Stimulated activated CD4-positive, alpha-beta T cell treated with anti-CD3 and anti-CD28 coated beads, Interleukin-15, amount 100 ng/mL, for 1 hour (primary cell): ENCODE data around the gene CYP2A7.
"Not testable (repeated sequence)": the region's sequence is repeated elsewhere in the genome, so short reads cannot be mapped to it uniquely, and the experiment has no call there.

Experiments used
- DNase-seq, 2 donors: peaks; one replicate each; pipeline ENCODE4 v3.0.0-alpha.2; 2020; ENCODE audit warnings: low read depth in 1 of 2, low spot score in 1 of 2

CYP2A7 gene

DNA sequence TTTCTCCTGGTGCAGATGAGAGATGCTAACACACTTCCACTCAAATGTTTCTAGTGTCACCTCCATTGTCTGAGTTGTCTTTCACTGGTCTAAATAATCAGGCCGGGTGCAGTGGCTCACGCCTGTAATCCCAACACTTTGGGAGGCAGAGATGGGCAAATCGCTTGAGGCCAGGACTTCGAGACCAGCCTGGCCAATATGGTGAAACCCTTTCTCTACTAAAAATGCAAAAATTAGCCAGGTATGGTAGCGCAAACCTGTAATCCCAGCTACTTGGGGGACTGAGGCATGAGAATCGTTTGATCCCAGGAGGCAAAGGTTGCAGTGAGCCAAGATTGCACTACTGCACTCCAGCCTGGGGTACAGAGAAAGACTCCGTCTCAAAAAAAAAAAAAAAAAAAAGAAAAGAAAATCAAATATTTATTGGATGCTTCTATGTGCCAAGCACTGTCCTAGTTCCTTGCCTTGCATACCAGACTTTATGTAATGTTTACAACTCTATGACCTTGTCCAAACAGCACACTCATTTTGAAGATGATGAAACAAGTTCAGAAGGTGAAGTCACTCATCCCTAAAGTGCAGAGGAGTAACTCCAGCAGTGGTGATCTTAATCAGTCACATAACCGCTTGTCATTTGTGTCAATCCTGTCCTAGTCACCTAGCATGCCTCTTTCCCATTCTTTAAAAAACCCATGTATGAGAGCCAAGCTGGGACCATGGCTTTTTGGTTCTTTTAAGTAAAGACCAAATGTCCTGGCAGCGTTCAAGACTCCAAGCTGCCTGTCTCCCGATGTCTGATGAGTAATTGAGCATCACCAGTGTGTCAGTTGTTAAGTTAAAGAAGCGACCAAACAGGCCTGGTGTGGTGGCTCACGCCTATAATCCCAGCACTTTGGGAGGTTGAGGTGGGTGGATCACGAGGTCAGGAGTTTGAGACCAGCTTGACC lies 15.1 kb upstream of the CYP2A7 start:
- DNase-seq = not testable (repeated sequence)

DNA sequence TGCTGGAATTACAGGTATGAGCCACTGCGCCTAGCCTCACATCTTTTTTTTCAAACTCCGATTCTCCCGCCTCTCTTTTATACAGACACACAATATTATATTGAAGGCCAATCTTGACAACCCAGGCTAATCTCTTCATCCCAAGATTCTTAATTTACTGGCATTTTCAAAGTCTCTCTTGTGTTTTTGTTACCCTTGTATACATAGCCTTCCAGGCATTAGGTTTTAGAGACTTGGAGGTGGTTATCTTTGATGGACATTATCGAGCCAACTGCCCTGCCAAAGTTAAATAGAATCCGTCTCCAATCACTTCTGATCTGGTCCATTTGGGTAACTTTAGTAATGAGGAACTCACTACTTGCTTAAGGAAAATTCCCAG lies 14.4 kb upstream of the CYP2A7 start:
- DNase-seq = no peak

DNA sequence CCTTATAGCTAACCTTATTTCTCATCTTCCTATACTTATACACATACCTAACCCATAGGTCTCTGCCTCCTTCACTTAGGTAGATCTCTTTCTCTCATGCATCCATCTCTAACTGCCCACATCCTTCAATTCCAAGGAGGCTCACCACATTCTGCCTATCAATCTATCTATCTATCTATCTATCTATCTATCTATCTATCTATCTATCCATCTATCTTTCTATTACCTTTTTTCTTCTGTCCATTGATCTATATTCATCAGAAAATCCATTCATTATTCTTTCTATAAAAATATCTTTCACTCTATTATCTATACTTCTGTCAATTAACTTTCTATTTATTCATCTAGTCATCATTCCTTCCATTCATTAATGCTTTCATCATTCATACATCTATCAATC lies 11.1 kb upstream of the CYP2A7 start:
- DNase-seq = no peak

DNA sequence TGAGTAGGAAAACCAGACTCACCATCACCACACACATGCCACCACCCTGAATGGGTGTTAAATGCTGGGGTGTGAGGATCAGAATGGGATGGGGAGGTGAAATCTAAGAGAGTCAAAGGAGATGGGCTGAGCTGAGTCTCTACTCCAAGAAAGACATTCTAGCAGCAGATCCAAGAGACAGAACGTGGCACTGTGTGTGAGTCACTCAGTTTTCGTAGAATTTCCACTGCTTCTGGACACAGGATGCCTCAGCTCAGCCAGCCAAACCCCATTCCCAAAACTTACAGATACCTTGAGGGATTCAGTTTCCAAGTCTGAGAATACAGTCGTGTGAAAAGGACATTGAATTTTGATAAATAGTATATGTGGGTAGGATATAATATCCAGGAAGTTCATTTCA lies 7.3 kb upstream of the CYP2A7 start:
- DNase-seq = no peak

DNA sequence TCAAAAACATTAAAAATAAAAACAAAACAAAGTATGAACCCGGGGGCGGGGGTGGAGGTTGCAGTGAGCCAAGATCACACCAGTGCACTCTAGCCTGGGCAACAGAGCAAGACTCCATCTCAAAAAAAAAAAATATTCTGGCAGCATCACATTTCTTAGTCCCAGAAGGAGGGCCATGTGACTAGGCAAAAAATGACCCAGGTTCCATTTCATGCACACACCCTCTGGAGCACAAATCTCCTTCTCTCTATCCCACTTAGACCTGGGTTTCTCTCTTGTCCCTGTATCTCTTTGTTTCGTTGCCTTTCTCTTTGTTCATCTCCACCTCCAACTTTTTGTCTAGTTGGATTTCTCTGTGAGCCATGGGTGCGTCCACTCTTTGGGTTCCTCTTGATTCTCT lies 6.2 kb upstream of the CYP2A7 start:
- DNase-seq = no peak

DNA sequence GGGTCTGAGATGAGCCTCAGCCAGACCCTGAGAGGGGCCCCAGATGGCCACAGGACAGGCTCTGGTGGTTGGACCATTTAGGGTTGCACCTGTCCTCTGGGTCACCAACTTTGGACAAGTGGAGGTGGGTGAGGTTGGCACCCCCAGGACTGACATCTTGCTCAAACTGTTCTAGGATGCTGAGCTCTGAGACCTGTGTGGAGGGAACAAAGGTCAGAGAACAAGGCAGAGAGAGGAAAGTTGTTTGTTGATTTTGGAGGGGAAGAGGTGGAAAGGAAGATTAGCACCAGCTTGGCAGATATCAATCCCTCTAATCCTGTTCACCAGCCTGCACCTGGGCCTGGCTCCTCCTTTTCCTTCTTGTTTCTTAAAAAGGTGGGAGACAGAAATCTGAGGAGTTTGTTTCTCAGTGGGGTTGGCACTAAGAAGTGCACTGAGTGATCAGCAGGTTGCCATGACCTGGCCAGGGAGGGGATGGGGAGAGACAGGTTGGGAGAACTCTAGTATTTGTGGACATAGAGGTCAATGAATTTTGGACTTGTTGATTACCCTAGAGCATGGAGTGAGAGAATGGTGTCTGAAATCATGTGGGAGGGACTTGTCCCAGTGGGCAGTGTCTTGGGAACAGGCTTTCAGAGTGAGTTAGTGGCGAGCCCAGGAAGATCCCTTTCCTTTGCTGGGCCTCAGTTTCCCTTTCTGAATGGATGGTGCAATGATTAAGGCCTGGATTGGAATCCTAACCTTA lies 2.3 kb upstream of the CYP2A7 start:
- DNase-seq = not testable (repeated sequence)

DNA sequence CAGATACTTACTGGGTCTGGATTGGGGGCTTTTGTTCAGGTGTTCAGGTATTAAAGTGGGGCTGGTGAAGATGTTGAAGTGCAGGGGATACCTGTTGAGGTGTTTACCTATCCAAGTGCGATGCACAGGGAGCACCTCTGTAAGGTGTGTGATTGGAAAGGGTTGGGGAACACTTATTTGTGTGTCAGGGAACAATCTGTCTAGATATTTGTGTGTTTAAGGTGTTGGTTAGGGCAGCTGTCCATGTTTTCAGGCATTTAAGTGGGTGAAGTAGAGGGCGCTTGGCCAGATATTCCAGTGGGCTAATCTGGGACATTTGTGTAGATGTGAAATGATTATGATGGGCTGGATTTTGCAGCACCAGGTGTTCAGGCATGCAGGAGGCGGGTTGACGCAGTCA lies 2.7 kb downstream of the CYP2A7 start:
- not testable (repeated sequence) for DNase-seq

DNA sequence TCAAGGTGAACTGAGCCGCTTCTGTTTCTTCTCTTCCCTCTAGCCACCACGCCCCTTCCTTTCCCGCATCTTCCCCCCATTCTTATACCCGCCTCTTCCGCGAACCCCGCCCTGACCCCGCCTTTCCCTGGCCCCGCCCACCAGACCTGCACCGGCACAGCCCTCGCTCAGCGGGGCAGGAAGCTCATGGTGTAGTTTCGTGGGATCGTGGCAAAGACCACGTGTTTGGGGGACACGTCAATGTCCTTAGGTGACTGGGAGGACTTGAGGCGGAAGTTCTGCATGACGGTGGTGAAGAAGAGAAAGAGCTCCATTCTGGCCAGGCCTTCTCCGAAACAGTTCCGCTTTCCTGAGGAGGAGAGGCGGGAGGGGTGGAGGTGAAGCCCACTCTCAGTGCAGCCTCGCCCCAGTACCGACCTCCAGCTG lies 6.5 kb downstream of the CYP2A7 start:
- DNase-seq = peak; percentile 68 to 76

DNA sequence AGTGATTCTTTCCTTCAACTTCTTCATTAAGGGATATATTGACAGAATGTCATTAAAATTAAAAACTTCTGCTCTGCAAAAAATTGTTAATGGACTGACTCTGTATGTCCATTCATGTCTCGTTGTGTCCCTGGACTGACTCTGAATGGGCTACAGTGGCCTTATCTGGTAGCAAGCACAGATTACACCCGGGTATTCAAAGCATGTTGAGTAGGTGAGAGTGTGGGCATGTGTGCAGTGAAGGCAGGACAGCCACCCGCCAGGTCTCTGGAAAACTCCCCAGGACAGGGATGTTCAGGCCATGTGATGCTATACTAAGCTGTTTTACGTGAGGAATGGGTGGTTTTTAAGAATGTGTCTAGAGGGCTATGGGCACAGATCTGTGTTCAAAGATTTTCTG lies 7.2 kb downstream of the CYP2A7 start:
- not testable (repeated sequence) for DNase-seq

DNA sequence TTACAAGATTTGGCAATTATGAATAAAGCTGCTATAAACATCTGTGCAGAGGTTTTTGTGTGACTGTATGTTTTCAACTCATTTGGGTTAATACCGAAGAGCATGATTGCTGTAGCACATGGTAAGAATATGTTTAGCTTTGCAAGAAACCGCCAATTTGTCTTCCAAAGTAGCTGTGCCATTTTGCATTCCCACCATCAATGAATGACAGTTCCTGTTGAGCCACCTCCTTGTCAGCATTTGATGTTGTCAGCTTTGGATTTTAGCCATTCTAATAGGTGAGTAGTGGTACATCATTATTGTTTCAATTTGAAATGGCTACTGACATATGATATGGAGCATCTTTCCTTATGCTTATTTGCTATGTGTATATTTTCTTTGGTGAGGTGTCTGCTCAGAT lies 8.2 kb downstream of the CYP2A7 start:
- DNase-seq = not testable (repeated sequence)

DNA sequence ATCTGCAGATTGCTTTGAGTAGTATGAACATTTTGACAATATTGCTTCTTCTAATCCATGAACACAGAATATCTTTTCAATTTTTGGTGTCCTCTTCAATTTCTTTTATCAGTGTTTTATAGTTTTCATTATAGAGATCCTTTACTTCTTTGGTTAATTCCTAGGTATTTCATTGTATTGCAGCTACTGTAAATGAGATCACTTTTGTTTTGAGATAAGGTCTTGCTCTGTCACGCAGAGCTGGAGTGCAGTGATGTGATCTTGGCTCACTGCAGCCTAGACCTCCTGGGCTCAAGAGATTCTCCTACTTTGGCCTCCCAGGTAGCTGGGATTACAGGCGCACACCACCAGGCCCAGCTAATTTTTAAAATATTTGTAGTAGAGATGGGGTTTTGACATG lies 9.8 kb downstream of the CYP2A7 start:
- no peak for DNase-seq

DNA sequence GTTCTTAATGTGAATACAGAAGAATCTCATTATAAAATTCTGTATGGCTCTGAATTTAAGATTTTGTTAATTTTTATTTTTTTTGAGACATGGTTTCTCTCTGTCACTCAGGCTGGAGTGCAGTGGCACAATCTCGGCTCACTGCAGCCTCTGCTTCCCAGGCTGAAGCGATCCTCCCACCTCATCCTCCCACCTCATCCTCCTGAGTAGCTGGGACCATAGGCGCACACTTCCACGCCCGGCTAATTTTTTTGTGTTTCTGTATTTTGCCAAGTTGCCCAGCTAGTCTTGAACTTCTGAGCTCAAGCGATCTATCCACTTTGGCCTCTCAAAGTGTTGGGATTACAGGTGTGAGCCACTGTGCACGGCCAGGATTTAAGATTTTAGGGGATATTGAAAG lies 14.3 kb downstream of the CYP2A7 start:
- no peak for DNase-seq

DNA sequence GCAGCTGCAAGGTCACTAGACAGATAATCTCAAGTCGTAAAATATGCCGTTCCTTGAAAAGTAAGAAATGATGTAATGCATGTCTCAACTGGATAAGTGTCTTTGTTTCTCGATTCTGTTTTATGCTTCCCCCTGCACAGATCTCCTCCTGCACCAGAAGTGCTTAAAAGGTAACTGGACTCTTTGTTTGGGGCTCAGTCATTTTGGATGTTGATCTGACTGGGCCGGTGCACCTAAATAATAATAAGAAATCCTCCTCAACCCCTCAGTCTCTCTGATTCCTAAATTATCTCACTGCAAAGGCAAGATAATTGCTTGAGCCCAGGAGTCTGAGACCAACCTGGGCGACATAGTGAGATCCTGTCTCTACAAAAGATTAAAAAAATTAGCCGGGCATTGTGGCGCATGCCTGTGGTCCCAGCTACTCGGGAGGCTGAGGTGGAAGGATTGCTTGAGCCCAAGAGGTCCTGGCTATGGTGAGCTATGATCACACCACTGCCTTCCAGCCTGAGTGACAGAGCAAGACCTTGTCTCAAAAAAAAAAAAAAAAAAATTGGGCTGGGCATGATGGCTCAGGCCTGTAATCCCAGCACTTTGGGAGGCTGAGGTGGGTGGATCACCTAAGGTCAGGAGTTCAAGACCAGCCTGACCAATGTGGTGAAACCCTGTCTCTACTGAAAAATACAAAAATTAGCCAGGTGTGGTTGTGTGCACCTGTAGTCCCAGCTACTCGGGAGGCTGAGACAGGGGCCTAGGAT lies 17.1 kb downstream of the CYP2A7 start:
- not testable (repeated sequence) for DNase-seq

DNA sequence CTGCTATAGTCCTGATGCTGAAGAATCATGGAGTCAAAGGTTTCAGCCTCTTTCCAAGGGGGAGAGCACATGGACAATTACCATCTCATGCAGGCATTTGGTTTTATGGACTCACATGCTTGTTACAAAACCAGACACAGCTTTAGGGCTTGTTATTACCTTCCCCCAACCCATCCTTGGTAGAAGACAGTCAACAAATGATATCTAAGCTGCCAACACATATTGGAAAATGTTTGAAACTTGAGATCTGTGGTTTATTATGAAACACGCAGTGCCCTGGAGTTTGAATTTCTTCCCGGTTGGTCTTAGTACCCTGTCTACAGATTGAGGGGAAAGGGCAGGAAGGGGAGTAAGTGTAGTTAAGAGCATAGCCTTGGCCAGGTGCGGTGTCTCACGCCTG lies 19.2 kb downstream of the CYP2A7 start:
- DNase-seq = no peak

DNA sequence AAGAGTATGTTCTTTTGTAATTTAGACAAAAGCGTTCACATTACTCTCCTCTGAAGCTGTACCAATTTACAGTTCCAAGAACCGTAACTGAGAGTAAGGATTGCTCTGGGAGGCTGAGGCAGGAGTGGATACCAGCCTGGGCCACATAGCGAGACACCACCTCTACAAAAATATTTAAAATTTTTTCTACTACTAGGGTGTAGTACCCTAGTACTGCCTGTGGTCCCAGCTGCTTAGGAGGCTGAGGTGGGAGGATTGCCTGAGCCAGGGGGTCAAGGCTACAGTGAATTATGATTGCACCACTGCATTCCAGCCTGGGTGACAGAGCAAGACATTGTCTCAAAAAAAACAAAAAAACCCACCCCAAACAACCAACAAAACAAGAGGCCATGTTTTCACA lies 19.7 kb downstream of the CYP2A7 start:
- DNase-seq = no peak

DNA sequence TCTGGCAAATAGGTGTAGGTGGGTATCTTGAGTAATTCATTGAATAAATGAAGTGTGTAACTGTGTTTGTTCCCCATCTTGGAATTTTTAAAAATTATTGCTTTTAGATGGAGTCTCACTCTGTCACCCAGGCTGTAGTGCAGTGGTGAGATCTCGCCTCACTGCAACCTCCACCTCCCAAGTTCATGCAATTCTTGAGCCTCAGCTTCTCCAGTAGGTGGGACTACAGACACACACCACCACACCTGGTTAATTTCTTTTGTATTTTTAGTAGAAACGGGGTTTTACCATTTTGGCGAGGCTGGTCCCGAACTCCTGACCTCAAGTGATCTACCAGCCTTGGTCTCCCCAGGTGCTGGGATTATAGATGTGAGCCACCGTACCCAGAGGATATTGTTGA lies 23.9 kb downstream of the CYP2A7 start:
- no peak for DNase-seq

DNA sequence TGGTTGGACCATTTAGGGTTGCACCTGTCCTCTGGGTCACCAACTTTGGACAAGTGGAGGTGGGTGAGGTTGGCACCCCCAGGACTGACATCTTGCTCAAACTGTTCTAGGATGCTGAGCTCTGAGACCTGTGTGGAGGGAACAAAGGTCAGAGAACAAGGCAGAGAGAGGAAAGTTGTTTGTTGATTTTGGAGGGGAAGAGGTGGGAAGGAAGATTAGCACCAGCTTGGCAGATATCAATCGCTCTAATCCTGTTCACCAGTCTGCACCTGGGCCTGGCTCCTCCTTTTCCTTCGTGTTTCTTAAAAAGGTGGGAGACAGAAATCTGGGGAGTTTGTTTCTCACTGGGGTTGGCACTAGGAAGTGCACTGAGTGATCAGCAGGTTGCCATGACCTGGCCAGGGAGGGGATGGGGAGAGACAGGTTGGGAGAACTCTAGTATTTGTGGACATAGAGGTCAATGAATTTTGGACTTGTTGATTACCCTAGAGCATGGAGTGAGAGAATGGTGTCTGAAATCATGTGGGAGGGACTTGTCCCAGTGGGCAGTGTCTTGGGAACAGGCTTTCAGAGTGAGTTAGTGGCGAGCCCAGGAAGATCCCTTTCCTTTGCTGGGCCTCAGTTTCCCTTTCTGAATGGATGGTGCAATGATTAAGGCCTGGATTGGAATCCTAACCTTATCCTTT lies 29.4 kb downstream of the CYP2A7 start:
- DNase-seq = not testable (repeated sequence)

DNA sequence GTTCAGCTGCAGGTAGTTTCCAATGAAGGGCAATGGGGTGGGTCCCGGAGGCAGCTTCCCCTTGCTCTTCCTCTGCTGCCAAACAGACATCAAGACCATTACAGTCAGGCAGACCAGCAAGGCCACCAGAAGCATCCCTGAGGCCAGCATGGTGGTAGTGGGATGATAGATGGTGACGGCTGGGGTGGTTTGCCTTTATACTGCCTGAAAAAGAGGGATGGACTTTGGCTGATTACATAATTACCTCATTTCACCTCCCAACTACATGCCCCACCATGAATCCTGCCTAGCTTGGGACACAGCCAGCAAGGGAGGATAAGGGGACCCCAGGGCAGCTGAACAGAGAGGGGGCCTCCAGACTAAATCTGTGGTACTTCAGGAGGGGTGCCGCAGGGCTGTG lies 31.8 kb downstream of the CYP2A7 start, which contains the start of gene CYP2A6:
Gene CYP2A6 (minus strand): TSS at position 171 of the 400 bp plus-strand sequence. CDS start 21 bp downstream, at position 150.
- DNase-seq = not testable (repeated sequence)

DNA sequence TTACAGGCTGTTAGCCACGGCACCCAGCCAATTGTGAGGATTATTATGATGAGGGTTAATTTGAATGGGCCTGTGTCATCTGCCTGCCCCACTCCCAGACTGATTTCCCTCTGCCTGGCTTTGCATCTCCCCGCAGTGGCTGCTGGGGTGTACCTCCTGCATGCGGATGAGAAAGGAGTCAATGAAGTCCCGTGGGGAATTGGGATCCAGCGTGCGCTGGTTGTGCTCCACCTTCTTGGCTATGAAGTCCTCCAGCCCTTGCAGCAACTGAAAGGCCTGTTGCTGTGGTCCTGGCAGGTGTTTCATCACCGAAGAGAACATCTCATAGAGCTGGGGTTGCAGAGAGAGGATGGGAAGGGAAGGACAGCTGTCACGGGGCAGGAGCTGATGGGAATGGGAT lies 35.3 kb downstream of the CYP2A7 start:
- not testable (repeated sequence) for DNase-seq

DNA sequence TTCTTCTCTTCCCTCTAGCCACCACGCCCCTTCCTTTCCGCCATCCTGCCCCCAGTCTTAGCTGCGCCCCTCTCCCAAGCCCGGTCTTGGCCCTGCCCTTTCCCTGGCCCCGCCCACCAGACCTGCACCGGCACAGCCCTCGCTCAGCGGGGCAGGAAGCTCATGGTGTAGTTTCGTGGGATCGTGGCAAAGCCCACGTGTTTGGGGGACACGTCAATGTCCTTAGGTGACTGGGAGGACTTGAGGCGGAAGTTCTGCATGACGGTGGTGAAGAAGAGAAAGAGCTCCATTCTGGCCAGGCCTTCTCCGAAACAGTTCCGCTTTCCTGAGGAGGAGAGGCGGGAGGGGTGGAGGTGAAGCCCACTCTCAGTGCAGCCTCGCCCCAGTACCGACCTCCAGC lies 38.4 kb downstream of the CYP2A7 start:
- DNase-seq = peak; percentile 31 to 54
